ENCODE results near the gene NPIPB13. TPM values are rescaled to one million over a fixed set of nuclear protein-coding genes. Genes with fewer than 3 reads are reported as not detected.
"Not testable (repeated sequence)": the region's sequence is repeated elsewhere in the genome, so short reads cannot be mapped to it uniquely, and the experiment has no call there.

The NPIPB13 gene
- total RNA-seq, result 10 to 100 TPM in 1 of 4 donors, 1 to 10 TPM in 3; 2.5 to 12.8 (median 4.7) TPM

- DNase-seq (ENCODE audit: low spot score in 2 of 2); H3K27me3 ChIP-seq; H3K4me3 ChIP-seq; H3K4me1 ChIP-seq; H3K9me3 ChIP-seq; H3K36me3 ChIP-seq; H3K27ac ChIP-seq: not testable (repeated sequence)
- no CpG with 5 or more reads among the region's 4 CpGs for WGBS
These were observed at the start of gene NPIPB13 for GRCh38 chr16:30248379-30248778. TSS of gene NPIPB13 (minus strand) at chr16:30248479. CDS start at chr16:30245573, 2,906 bp downstream.

DNA sequence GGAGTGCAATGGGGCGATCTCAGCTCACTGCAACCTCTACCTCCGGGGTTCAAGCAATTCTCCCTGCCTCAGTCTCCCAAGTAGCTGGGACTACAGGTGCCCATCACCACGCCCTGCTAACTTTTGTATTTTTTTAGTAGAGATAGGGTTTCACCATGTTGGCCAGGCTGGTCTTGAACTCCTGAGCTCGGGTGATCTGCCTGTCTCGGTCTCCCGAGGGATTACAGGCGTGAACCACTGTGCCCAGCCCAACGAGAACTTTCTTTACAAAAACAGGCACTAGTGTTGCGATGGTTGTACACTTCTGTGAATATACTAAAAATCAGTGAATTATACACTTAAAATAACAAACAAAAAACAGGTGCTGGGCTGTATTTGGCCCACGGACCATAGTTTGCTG is 34.1 kb upstream of the NPIPB13 start:
- H3K4me1 ChIP-seq; H3K27me3 ChIP-seq; H3K4me3 ChIP-seq; H3K27ac ChIP-seq; H3K9me3 ChIP-seq; DNase-seq (ENCODE audit: low spot score in 2 of 2); H3K36me3 ChIP-seq: not testable (repeated sequence)
- 93% methylated on average over 9 of the region's 10 CpGs for WGBS

- H3K36me3 ChIP-seq; DNase-seq (ENCODE audit: low spot score in 2 of 2); H3K27me3 ChIP-seq; H3K27ac ChIP-seq; H3K9me3 ChIP-seq; H3K4me1 ChIP-seq; H3K4me3 ChIP-seq: not testable (repeated sequence)
- 73% methylated on average over 2 of the region's 3 CpGs for WGBS
These were observed 30.2 kb upstream of the NPIPB13 start for GRCh38 chr16:30278523-30278922.

GRCh38 chr16:30217082-30217481 is 31.2 kb downstream of the NPIPB13 start:
- H3K9me3 ChIP-seq, H3K36me3 ChIP-seq, H3K4me3 ChIP-seq, H3K4me1 ChIP-seq, H3K27ac ChIP-seq, H3K27me3 ChIP-seq: not testable (repeated sequence)
- WGBS, result 60% methylated on average over 1 of the region's 5 CpGs
- peak; percentile 10 to 63 for DNase-seq (ENCODE audit: low spot score in 2 of 2)

DNA sequence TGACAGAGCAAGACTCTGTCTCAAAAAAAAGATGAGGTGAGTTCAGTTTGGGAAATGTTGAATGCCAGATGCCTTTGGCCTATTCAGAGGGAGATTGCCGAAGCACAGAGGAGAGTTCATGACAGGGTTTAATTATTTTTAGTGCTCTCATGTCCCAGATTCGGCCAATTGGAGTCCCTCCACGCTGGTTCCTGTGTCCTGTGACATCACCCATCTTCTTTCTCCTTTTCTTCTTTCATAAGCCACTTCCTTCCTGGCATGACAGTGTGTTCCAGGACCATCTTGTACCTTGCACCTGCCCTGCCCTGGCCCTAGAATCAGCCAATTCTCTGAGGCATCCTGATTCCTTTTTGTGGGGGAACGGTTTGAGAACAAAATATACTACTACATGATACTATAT is 36.9 kb downstream of the NPIPB13 start:
- H3K4me1 ChIP-seq; H3K9me3 ChIP-seq; H3K27ac ChIP-seq; H3K36me3 ChIP-seq; H3K4me3 ChIP-seq; DNase-seq (ENCODE audit: low spot score in 2 of 2); H3K27me3 ChIP-seq: not testable (repeated sequence)
- no CpG with 5 or more reads among the region's 4 CpGs for WGBS

DNA sequence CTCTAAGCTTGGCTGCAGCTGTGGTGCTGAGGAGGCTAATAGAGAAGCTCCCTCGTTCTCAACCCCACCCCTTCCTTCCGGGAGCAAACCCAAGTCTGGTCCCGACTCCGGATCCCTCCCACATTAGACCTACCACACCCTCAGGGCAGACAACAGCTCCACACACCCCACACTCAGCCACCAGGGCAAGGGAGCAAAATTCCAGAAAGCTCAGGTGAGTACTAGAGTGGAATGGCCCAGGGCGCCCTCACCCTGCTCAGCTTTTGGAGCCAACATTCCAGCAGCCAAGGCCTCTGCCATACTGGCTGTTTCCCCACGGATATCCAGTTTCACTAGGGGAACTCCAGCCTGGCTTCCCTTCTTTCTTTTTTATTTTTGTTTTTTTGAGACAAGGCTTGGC is 39.2 kb downstream of the NPIPB13 start:
- WGBS, result 0% methylated on average over 4 of the region's 6 CpGs
- H3K27me3 ChIP-seq, H3K4me3 ChIP-seq, H3K27ac ChIP-seq, H3K4me1 ChIP-seq, H3K9me3 ChIP-seq, H3K36me3 ChIP-seq: not testable (repeated sequence)
- DNase-seq (ENCODE audit: low spot score in 2 of 2), result peak; percentile 68 to 69

DNA sequence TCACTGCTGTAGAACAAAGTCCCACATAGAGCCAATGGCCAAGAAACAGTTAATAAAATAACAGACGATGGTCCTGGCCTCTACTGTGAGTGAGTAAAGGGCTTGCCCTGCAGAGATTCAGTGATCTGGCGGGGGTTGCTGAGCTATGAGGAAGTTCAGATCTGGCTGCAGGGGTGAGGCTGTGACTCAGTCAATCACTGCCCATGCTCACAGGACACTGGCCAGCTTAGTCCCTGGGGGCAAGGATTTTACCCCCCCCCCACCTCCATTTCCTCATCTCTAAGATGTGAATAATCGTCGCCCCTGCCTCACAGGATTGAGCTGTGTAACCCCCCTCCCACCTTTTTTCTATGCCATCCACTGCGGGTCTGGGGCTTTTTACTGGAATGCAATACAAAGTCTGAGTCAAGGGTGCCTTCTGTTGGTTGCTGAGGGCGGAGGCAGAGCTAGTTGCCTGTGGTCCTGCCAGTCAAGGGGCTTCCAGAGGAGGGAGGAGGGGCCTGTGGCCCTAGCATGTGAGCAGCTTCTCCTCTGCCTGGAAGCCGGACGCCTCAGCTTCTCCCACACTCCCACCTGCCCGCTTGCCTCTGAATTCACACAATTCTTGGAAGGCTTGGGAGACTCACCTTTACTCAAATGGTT is 41.1 kb downstream of the NPIPB13 start:
- not testable (repeated sequence) for H3K4me3 ChIP-seq, H3K27ac ChIP-seq, H3K4me1 ChIP-seq, H3K9me3 ChIP-seq, H3K27me3 ChIP-seq, H3K36me3 ChIP-seq
- DNase-seq (ENCODE audit: low spot score in 2 of 2), result peak; percentile 24 to 57
- no CpG with 5 or more reads among the region's 9 CpGs for WGBS

DNA sequence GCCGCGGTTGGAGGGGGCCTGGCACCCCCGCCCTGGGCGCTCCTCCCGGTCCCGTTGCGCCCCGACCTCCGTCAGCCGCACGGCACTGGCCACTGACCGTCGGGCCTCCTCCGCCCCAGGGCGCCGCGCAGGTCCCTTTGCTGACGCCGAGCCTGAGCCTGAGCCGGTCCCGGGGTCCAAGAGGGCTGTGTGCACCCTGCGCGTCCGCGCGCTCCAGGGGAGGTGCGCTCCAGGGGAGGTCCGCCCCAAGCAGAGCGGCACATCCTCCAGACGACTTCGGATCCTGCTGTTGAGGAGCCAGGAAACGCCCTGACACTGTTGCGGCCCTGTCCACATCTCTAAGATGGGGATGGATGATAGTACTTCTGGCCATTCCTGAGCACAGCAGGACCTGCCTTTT is 42.0 kb downstream of the NPIPB13 start:
- not testable (repeated sequence) for DNase-seq (ENCODE audit: low spot score in 2 of 2); H3K4me1 ChIP-seq; H3K27me3 ChIP-seq; H3K36me3 ChIP-seq; H3K9me3 ChIP-seq; H3K27ac ChIP-seq
- WGBS, result no CpG with 5 or more reads among the region's 33 CpGs
- H3K4me3 ChIP-seq, result peak overlapping the region; percentile 49

- not testable (repeated sequence) for H3K4me1 ChIP-seq, H3K9me3 ChIP-seq, H3K36me3 ChIP-seq, H3K27me3 ChIP-seq, H3K27ac ChIP-seq
- DNase-seq (ENCODE audit: low spot score in 2 of 2), result peak; percentile 59 to 76
- H3K4me3 ChIP-seq, result peak overlapping the region; percentile 49
- WGBS, result no CpG with 5 or more reads among the region's 52 CpGs
These were observed 42.6 kb downstream of the NPIPB13 start for GRCh38 chr16:30205541-30206236.

GRCh38 chr16:30199608-30200343 is 48.5 kb downstream of the NPIPB13 start:
- no CpG with 5 or more reads among the region's 15 CpGs for WGBS

GRCh38 chr16:30199049-30199448 is 49.2 kb downstream of the NPIPB13 start, which contains the start of gene SULT1A3:
TSS of gene SULT1A3 (plus strand) at chr16:30199255. CDS start at chr16:30200729, 1,474 bp downstream.
- not testable (repeated sequence) for H3K4me3 ChIP-seq; H3K27ac ChIP-seq; DNase-seq (ENCODE audit: low spot score in 2 of 2); H3K4me1 ChIP-seq; H3K9me3 ChIP-seq; H3K27me3 ChIP-seq; H3K36me3 ChIP-seq
- no CpG with 5 or more reads among the region's 3 CpGs for WGBS

More at GRCh38 chr16:30199608-30200343, 48.5 kb downstream of the NPIPB13 start:
- H3K9me3 ChIP-seq; H3K27ac ChIP-seq; H3K4me1 ChIP-seq; H3K36me3 ChIP-seq; H3K4me3 ChIP-seq; DNase-seq (ENCODE audit: low spot score in 2 of 2); H3K27me3 ChIP-seq: not testable (repeated sequence)
